AG09309 (cell line): Measurements from ENCODE around the gene SLC16A3.

Experiments used
- DNase-seq: peaks from one replicate; pipeline ENCODE4 v3.0.0-alpha.2; 2010; ENCODE audit warnings: low read depth
- H3K4me3 ChIP-seq: 2 replicates; pipeline ENCODE4 v1.5.1; 2011; ENCODE audit warnings: mild to moderate bottlenecking, low read depth, low read length, moderate library complexity; ENCODE audit not compliant: control insufficient read depth
- TF ChIP-seq, protein P1 (sequence below): IDR thresholded peaks from 2 replicates; pipeline ENCODE4 v1.5.1; 2011; ENCODE audit warnings: mild to moderate bottlenecking, low read depth, low read length, inconsistent platforms; ENCODE audit not compliant: insufficient read depth, control insufficient read depth; ENCODE audit errors: missing control alignments

SLC16A3 gene

DNA sequence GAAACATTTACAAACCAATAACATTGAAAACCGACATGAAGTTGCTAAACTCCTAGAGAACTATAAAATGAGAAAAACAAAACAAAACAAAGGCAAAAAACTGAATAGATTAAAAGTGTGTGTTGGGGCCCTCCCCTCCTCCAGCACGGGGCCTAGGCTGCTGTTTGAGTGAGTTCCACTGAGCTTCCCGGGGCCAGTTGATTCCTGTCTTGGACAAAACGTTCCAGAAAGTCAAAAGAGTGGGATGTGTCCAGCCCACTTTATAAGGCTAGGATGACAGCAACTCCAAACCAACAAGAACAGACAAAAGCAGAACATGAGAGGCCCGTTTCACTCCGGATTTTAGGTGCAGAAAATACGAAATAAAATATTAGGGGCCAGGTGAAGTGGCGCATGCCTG, 56.3 kb downstream of the SLC16A3 start:
- no peak for DNase-seq
- H3K4me3 ChIP-seq: no peak overlapping the region
- TF ChIP-seq, protein P1, sequence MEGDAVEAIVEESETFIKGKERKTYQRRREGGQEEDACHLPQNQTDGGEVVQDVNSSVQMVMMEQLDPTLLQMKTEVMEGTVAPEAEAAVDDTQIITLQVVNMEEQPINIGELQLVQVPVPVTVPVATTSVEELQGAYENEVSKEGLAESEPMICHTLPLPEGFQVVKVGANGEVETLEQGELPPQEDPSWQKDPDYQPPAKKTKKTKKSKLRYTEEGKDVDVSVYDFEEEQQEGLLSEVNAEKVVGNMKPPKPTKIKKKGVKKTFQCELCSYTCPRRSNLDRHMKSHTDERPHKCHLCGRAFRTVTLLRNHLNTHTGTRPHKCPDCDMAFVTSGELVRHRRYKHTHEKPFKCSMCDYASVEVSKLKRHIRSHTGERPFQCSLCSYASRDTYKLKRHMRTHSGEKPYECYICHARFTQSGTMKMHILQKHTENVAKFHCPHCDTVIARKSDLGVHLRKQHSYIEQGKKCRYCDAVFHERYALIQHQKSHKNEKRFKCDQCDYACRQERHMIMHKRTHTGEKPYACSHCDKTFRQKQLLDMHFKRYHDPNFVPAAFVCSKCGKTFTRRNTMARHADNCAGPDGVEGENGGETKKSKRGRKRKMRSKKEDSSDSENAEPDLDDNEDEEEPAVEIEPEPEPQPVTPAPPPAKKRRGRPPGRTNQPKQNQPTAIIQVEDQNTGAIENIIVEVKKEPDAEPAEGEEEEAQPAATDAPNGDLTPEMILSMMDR: no peak

DNA sequence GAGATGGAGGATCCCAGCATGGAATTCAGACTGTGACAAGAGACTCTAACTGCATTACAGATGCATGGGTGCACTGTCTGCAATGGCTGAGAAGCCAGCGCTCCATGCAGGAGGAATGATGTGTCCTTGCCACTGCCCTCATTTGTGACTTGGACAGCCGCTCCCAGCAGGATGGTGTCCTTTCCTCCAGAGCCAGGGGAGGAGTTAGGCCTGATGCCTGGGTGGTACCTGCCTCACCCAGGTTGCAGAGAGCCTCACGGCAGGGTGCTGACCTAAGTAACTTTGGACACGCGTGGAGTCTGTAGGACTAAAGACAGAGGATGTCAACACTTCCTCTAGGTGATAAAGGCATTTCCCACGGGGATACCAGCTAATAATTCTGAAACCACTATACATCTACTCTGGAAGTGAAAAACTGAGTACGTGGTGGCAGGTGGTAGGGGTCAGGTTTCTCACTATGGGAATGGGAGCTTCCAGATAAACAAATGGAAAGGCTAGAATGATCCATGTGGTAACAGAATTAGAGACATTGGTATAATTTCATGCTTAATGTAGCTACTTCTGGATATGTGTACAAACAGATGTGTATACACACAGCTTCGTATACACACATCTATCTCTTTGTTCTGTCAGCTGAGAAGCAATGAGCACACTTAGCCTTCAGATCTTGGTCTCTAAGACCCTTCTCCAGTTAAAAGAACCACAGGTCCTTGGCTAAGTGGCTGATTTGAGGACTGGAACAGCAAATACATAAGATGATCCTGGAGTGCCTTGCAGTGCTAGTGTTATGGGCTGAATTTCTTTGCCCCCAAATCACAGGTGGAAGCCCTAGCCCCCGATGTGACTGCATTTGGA, 58.4 kb downstream of the SLC16A3 start:
- TF ChIP-seq, protein P1: no peak
- no peak overlapping the region for H3K4me3 ChIP-seq
- no peak for DNase-seq

DNA sequence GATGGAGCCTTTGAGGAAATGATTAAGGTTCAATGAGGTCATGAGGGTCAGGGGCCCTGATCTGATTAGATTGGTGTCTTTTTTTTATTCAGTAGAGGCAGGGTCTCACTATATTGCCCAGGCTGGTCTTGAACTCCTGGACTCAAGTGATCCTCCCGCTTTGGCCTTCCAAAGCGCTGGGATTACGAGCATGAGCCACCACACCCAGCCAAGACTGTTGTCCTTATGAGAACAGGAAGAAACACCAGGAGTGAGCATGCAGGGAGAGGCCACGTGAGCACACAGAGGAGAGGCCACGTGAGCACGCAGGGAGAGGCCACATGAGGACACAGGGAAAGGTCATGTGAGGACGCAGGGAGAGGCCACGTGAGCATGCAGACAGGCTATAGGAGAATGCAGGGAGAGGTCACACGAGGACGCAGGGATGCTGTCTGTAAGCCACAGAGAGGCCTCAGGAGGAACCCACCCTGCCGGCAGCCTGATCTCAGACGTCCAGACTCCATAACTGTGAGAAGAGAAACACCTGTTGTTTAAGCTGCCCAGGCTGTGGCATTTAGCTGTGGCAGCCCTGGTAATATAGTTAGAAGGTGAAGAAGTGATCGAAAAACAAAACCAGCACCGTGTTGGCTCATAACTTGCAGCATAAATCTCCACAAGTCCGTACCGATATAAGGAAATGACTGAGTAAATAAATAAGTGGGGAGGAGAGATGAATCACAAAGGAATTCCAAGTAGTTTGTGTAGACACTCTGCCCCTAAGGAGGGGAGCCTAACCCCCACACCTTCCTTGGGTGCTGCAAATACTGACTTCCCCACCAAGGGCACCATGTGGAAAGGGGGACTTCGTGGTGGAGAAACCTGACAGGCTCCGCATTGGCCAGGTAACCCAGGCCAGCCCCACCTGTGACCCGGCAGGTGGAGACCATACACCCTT, 59.3 kb downstream of the SLC16A3 start:
- TF ChIP-seq, protein P1: no peak
- no peak for DNase-seq
- no peak overlapping the region for H3K4me3 ChIP-seq
